Measurements from ENCODE around the gene LRRN4.
A peak's percentile ranks its signal among the peaks of the same experiment; 100 is the strongest.

Gene LRRN4

DNA sequence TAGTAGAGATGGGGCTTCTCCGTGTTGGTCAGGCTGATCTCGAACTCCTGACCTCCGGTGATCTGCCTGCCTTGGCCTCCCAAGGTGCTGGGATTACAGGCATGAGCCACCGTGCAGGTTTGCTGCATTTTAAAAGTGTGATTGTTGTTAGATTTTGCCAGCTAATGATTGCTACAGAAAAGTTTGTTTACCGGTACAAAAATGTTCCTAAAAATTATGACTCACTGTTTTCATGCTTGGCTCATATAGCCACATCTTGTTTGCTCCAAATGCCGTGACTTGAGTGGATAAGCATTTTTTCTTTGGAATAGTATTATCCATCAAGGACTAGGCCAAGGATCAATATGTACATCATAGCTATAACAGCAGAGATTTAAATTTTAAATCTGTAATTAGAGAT lies 24.3 kb downstream of the LRRN4 start:
- DNase-seq: no peak

DNA sequence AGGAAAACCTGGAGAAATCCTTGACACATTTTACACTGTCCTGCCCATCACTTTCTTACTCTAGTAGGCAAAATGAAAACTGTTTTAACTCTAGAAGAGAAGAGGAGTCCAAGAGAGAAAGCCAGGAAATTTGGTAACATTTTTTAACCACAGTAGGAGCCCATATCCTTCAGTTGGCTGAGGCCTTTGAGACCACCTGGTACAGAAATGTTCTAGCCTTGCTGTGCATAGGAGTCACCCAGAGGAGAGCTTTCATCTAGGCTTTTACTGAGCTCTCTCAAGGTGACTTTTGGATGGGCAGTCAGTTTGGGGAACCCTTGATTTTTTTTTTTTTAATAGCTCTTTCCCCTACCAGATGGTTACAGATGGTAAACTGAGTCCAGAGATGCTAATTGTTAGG lies 25.0 kb downstream of the LRRN4 start:
- DNase-seq: no peak

DNA sequence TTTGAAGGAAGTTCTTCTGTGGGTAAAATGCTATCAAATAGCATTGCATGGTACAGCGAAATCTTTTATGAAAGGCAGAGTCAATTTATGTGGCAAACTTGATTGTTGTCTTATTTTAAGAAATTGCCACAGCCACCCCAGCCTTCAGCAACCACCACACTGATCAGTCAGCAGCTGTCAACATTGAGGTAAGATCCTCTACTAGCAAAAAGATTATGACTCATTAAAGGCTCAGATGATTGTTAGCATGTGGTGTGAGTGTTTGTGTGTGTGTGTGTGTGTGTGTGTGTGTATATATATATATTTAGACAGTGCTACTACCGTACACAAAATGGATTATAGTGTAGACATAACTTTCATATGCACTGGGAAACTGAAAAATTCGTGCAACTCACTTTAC lies 27.8 kb downstream of the LRRN4 start:
- DNase-seq: peak; percentile 21

DNA sequence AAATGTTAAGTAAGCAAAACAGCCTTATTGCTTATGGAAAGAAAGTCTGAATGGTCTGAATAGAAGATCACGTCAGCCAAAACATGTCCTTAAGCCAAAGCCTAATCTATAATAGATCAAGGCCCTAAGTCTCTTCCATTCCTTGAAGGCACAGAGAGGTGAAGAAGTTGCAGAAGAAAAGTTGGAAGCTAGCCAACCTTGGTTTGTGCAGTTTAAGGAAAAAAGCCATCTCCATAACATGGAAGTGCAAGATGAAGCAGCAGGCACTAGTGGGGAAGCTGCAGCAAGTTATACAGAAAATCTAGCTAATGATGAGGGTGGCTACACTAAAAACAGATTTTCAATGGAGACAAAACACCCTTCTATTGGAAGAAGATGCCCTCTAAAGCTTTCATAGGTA lies 29.1 kb downstream of the LRRN4 start:
- no peak for DNase-seq

DNA sequence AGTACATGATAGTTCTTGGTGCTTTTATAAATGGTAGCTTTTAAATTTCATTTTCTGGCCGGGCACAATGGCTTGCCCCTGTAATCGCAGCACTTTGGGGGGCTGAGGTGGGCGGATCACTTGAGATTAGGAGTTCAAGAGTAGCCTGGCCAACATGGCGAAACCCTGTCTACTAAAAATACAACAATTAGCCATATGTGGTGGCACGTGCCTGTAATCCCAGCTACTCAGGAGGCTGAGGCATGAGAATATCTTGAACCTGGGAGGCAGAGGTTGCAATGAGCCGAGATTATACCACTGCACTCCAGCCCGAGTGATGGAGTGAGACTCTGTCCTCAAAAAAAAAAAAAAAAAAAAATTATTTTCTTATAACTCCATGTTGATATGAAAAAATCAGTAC lies 36.0 kb downstream of the LRRN4 start:
- no peak for DNase-seq

DNA sequence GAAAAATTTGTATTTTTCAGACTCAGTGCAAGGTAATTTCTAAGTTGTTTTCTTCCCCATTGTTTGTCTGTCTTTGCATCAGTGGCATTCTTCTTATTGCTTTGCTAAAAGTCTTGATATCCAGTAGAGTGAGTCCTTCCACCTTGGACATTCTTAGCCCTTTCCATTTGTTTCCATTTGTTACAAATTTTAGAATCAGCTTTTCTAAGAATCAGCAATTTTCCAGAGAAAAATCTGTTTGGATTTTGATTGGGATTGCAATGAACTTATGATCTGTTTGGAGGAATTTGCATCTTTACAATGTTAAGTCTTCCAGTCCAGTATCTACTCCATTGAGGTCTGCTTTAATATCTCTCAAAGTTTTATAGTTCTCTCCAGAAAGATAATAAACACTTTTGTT lies 36.4 kb downstream of the LRRN4 start:
- DNase-seq: no peak

DNA sequence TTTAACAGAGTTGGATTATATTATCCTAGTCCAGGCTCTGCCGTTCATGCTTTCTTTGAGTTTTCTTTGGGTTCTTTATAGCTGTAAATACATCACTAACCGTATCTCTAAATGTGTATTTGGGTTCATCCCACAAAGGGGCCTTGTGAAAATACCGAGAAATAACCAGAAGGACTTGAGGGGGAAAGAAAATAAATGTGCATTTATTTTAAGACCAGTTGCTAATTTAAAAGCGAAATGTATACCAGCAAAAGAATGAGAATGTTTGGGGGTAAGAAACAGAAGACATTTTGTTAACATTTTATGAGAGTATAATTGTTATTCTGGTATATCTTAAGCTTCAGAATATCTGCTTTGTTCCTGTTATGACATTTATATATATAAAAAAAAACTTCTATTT lies 38.9 kb downstream of the LRRN4 start:
- no peak for DNase-seq

DNA sequence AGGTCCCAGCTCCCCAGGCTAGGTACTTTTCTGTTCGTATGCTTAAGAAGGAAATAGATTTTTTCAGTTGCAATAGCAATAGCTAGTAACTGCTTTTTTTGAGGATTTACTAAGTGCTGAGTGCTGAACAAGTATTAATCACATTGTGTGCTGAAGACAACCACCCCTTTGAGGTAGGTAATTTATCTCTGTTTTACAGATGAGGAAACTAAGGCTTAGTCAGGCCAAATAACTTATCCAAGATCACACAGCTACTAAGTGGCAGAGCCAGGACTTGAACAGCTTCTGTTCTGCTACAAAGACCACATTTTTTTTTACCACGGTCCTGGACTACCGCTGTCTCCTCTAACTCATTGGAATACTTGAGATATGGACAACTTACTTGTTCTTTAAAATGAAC lies 39.8 kb downstream of the LRRN4 start:
- no peak for DNase-seq

DNA sequence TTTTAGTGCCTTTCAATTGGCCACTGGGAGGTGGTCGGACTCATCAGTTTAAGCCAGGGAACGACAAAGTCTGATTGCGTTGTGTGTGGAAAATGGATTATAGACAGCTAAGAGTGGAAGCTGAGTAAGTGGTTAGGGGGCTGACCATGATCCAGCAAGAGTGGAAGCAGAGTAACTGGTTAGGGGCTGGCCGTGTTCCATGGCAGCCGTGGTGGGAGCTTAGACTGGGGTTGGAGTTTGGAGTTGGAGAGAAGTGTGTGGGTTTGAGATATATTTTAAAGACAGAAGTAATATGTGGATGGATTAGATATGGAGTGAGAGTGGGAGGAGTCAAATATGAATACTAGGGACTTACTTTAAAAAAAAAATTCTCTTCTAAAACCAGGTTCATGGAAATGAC lies 41.7 kb downstream of the LRRN4 start:
- DNase-seq: no peak

DNA sequence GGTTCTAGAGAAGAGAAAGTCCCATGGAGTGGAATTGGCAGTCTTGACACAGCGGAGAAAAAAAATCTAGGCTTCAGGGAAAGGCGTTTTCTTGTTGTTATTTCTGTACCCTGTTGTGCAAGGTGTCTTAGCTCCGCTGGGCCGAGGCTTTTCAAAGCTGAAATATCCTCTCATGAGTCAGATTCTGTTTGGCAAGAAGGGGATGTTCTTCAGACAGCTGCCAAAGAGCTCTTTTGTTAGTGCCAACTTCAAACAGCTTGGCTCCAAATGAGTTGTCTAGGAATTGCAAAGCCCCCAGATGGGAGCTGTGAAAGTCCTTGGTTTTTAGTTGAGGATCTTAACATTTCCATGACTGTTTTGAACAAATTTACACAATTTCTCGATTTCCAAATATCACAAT lies 45.6 kb downstream of the LRRN4 start:
- DNase-seq: peak; percentile 78

DNA sequence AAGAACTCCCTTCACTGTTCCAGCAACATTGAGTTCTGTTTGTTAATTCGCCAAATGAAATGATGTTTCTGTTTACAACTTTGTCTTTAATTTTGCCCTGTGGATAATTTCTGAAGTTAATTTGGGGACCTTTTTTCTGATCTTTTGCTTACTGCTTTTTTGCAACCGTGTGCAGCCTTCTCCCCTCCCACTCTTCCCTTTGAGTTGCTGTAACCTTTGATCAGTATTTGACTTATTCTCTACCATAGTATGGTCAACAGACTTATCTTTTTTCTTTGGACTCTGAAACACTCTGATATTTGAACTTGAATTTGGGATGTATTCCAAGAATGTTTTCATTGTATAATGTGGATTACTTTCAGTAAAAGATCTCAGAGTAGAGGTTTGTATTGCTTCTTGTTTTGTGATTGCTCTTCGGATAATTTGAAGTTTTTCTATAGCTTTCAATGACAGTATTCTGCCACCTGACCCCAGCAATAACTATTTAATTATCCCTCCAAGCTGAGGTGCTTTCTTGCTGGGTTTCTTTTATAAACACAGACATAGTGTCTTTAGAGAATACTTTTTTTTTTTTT lies 46.2 kb downstream of the LRRN4 start:
- no peak for DNase-seq

DNA sequence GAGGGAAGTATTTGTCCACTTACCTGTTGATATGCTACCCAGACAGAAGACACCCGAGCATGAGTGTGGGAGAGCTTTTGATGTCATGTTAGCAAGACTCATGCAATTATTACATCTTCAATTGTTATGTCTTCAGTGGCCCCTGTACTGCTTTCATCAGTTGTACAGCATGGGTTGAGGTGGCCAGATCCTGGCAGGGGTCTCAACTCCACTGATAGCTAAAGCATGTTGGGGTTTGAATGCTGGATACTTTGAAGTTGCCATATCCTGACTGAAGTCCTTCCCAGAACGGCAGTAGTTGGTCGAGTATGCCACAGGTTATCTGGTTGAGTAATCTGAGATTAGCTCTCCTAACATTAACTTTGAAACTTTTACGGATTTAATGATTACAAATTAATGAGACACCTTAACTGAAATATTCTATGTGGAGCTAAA lies 46.7 kb downstream of the LRRN4 start:
- DNase-seq: no peak

DNA sequence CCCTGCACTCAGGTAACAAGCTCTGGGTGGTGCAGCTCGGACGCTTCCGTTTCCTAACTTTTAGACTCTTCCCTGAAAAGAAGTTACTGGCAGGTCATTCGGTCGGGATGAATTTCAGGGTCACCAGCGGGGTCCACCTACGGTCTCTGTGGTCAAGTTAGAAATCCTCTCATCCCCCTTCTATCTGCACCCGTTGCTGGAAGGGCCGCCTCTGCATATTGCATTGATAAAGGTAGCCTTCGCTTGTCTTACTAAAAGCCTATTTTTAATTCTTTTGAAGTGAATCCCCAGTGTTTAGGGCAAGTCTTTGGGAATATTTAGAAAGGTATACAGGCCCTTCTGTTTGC lies 47.3 kb downstream of the LRRN4 start:
- DNase-seq: no peak

DNA sequence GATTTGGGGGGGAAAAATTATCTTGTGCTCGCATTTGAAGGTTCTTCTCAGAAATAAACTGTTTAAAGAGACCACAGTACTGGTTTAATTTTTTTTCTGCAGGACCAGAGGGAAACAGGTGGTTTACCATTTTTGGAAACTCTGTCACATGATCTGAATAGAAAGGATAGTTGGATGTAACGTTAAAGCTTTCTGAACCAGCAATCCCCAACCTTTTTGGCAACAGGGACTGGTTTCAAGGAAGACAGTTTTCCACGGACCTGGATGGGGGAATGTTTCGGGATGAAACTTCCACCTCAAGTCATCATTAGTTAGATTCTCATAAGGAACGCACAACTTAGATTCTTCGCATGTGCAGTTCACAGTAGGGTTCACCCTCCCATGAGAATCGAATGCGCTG lies 53.0 kb downstream of the LRRN4 start:
- DNase-seq: no peak

DNA sequence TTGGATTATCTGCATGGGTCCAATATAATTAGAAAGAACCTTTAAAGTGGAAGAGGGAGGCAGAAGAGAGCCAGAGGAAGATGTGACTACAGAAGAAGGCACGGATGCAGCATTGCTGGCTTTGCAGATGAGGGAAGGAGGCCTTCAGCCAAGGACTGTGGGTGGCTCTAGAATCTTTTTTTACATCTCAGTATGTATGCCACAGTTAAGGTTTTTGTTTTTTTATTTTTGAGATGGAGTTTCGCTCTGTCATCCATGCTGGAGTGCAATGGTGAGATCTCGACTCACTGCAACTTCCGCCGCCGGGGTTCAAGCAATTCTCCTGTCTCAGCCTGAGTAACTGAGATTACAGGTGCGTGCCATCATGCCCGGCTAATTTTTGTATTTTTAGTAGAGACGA lies 54.1 kb downstream of the LRRN4 start:
- no peak for DNase-seq

DNA sequence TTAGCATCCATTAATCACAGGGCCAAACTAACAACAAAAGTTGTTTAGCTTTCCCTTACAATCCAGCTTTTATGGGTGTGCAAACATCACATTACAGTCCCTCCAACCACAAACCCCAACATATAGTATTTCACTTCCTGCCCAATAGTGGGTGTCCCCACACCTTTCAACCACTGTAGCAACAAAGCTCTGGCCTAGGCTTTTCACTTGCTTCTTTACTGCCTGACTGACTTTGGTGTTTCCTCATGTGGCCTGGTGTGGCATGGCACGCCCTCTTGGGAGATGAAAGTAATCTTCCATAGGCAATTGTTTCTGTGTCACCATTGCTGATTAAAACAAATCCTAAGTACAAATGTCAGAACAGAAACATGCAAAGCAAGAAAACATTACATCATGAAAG lies 57.1 kb downstream of the LRRN4 start:
- DNase-seq: no peak

DNA sequence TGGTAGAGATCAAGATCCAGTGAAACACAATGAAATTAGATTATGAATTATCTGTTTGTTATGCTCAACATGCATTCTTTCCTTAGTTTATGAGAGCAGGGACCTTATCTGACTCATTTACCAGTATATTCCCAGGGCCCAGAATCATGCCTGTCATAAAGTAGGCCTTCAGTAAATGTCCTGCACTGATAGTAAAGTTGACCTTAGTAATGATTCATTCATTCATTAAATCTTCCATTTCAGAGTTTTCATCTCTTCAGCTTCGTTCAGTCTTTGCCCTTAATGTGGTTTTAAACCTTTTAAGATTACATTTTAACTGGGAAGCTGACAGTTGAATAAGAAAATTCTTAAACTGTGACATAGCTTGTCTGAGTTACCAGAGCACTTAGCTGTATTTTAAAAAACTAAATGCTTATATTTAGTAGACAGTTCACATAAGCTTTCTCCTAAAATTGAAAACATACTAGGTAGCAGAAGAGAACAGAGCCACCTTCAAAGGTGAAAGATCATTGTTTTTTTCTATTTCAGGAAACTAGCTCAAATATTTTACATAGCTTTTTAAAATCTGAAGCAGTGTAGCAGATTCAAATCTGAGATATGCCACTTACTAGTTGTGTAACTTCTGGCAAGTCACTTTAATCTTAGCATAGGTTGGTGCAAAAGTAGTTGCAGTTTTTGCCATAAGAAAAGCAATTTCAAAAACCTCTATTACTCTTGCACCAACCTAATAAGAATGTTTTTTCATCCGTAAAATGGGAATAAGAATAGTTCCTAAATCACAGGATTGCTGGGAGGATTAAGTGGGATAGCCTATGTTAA lies 62.0 kb downstream of the LRRN4 start:
- DNase-seq: peak; percentile 4

DNA sequence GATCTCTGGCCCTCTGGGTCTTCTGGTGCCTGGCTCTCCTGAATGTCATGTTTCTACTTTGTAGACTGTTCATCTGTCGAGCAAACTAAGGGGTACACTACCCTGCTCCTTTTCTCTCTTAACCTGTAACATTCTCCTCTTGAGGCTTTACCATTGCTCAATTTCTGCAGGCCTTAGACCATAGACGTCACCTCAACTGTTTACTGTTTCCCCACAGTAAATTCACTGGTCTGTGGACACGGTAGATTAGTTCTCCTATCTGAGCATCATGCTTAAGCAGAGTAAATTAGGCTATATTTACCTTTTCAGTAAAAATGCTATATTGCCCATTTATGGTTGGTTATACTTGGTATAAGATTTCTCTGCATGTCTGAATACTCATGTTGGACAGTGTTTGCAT lies 62.9 kb downstream of the LRRN4 start:
- DNase-seq: no peak

All from fibroblast of upper back skin (primary cell).